GM21423 (cell line): ENCODE results near the gene CASTOR2.
"Not testable (repeated sequence)": the region's sequence is repeated elsewhere in the genome, so short reads cannot be mapped to it uniquely, and the experiment has no call there.

ENCODE experiments used
- ATAC-seq: cut with Tn5 transposase; IDR thresholded peaks from one replicate; pipeline ENCODE4 v1.9.1; 2021; ENCODE audit warnings: mild to moderate bottlenecking, moderate library complexity; ENCODE audit not compliant: unreplicated experiment

The CASTOR2 gene

GRCh38 chr7:74994869-74995543, 30.5 kb downstream of the CASTOR2 start:
- ATAC-seq: not testable (repeated sequence)

GRCh38 chr7:74996361-74996760, 31.9 kb downstream of the CASTOR2 start:
- ATAC-seq: not testable (repeated sequence)

GRCh38 chr7:74997811-74998210, 33.3 kb downstream of the CASTOR2 start:
- ATAC-seq: not testable (repeated sequence)

- not testable (repeated sequence) for ATAC-seq
Measured at GRCh38 chr7:75001356-75001755, 36.9 kb downstream of the CASTOR2 start.

- ATAC-seq: no peak
Measured at GRCh38 chr7:75010036-75010435, 45.5 kb downstream of the CASTOR2 start.

GRCh38 chr7:75017832-75018231, 53.3 kb downstream of the CASTOR2 start:
- no peak for ATAC-seq

- ATAC-seq: no peak
Measured at GRCh38 chr7:75018570-75019364, 54.3 kb downstream of the CASTOR2 start.

GRCh38 chr7:75019800-75020199, 55.3 kb downstream of the CASTOR2 start:
- no peak for ATAC-seq

- no peak for ATAC-seq
Measured at GRCh38 chr7:75024922-75025321, 60.4 kb downstream of the CASTOR2 start.

GRCh38 chr7:75028299-75028698, 63.8 kb downstream of the CASTOR2 start:
- no peak for ATAC-seq

- ATAC-seq: no peak
Measured at GRCh38 chr7:75033064-75033463, 68.6 kb downstream of the CASTOR2 start.

GRCh38 chr7:75033826-75034225, 69.3 kb downstream of the CASTOR2 start:
- ATAC-seq: no peak

GRCh38 chr7:75038508-75038907, 74.0 kb downstream of the CASTOR2 start:
- ATAC-seq: no peak

- ATAC-seq: no peak
Measured at GRCh38 chr7:75039166-75039565, 74.7 kb downstream of the CASTOR2 start.

- ATAC-seq: no peak
Measured at GRCh38 chr7:75039709-75040108, 75.2 kb downstream of the CASTOR2 start.

- ATAC-seq: no peak
Measured at GRCh38 chr7:75040512-75040911, 76.0 kb downstream of the CASTOR2 start.

- no peak for ATAC-seq
Measured at GRCh38 chr7:75042286-75042685, 77.8 kb downstream of the CASTOR2 start.

GRCh38 chr7:75042831-75043703, 78.6 kb downstream of the CASTOR2 start:
- ATAC-seq: no peak

GRCh38 chr7:75045881-75046280, 81.4 kb downstream of the CASTOR2 start:
- no peak for ATAC-seq

- ATAC-seq: no peak
Measured at GRCh38 chr7:75048435-75049379, 84.2 kb downstream of the CASTOR2 start.
